Measurements from ENCODE around the gene JPT2. TPM values are rescaled to one million over a fixed set of nuclear protein-coding genes. Genes with fewer than 3 reads are reported as not detected.

Gene JPT2
- total RNA-seq, 2 donors from 2014 or later, result 11.7 to 16.1 TPM

DNA sequence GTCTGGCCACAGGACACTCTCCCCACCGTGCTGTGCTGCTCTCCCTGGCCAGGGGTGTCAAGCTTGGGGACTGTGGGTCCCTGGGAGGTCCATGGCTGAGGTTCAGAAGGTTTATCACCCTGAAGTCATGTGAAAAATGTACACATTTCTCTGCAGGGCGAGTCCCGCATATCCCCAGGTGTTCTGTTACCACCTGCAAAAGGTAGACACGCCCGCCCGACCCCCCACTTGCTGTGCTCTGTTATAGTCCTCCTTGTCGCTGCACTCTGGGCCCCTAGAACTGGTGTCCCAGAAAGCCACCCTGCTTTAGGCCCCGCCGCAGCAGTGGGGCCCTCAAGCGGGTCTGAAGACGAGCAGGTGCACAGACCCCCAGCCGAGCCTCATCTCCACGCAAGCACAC lies 11.8 kb downstream of the JPT2 start:
- no peaks in the 10 kb centered on the region for H3K9me3 ChIP-seq
- TF ChIP-seq, protein P1, sequence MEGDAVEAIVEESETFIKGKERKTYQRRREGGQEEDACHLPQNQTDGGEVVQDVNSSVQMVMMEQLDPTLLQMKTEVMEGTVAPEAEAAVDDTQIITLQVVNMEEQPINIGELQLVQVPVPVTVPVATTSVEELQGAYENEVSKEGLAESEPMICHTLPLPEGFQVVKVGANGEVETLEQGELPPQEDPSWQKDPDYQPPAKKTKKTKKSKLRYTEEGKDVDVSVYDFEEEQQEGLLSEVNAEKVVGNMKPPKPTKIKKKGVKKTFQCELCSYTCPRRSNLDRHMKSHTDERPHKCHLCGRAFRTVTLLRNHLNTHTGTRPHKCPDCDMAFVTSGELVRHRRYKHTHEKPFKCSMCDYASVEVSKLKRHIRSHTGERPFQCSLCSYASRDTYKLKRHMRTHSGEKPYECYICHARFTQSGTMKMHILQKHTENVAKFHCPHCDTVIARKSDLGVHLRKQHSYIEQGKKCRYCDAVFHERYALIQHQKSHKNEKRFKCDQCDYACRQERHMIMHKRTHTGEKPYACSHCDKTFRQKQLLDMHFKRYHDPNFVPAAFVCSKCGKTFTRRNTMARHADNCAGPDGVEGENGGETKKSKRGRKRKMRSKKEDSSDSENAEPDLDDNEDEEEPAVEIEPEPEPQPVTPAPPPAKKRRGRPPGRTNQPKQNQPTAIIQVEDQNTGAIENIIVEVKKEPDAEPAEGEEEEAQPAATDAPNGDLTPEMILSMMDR (IDR thresholded peaks at IDR 0.05), result no peak

DNA sequence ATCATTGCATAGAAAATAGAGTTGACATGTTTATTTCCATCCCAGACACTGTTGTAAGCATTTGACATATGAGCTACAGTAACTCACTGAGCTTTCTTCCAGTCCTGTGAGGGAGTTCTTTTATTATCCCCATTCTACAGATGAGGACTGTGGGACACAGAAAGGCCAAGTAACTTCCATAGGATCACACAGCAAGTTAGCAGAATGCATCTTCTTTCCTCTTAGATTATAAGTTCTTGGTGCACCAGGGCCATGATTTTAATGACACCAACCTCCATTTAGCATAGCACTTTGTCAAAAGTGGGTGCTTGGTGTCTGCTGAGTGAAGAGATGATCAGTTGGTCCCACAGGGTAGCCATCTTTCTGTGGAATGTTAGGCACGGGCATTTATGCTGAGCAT lies 12.7 kb downstream of the JPT2 start:
- no peak overlapping the region for H3K27ac ChIP-seq
- H3K9me3 ChIP-seq, result no peaks in the 10 kb centered on the region
- H3K4me1 ChIP-seq, result peaks cover 0 to 9% of the 10 kb centered on the region in 2 donors
- TF ChIP-seq, protein P1 (IDR thresholded peaks at IDR 0.05), result no peak
- H3K27me3 ChIP-seq, result no peaks in the 10 kb centered on the region
- H3K36me3 ChIP-seq, result no peaks in the 10 kb centered on the region
- no peak overlapping the region for H3K4me3 ChIP-seq
- DNase-seq (ENCODE audit: low spot score), result no peak

More for the DNA sequence above, 11.8 kb downstream of the JPT2 start:
- peaks cover 0 to 9% of the 10 kb centered on the region in 2 donors for H3K4me1 ChIP-seq
- H3K27ac ChIP-seq, result no peak overlapping the region
- no peaks in the 10 kb centered on the region for H3K36me3 ChIP-seq
- no peak overlapping the region for H3K4me3 ChIP-seq
- DNase-seq (ENCODE audit: low spot score), result no peak
- H3K27me3 ChIP-seq, result no peaks in the 10 kb centered on the region

DNA sequence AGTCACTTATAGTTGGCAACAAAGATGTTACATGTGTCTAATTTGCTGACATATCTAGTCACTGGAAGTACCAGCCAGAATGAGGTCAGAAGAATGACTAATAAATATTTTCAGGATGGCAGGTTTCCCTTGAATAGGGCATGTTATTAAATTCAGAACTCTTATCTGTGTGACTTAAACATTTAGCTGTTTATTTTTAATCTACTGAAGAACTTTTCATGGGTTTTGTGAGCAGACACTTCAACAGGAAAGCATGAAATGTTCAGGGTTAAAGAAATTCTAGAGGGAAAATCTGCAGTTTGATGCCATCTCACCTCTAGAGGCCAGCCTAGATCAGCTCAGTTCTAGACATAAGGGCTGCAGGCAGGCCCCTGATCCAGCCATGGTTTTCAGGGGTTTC lies 13.2 kb downstream of the JPT2 start:
- no peaks in the 10 kb centered on the region for H3K9me3 ChIP-seq
- H3K4me1 ChIP-seq, result peaks cover 0 to 9% of the 10 kb centered on the region in 2 donors
- no peak for DNase-seq (ENCODE audit: low spot score)
- H3K36me3 ChIP-seq, result no peaks in the 10 kb centered on the region
- no peaks in the 10 kb centered on the region for H3K27me3 ChIP-seq
- TF ChIP-seq, protein P1 (IDR thresholded peaks at IDR 0.05), result no peak
- no peak overlapping the region for H3K4me3 ChIP-seq
- no peak overlapping the region for H3K27ac ChIP-seq

DNA sequence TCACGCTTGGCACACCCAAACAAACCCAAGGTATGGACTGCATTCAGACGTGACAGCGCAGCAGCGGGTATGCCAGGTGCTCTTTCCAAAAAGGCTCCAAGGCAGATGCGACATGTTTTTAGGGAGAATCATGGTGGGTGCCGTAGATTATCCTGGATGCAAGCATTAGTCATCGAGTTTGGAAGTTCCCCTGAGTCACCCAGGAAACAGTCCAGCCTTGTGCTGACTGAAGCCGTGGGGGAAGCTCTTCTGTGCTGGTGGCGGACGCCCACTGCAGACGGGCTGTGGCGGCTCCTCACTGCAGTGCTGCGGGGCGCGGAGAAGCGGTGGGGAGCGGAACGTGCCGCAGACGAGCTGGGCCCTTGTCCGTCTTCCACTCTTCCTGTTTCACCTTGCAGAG lies 13.9 kb downstream of the JPT2 start:
- Histone ChIP-seq H3K36me3 (no peaks in the 10 kb centered on the region), H3K4me3 (no peak overlapping the region), H3K4me1 (peaks cover 0 to 9% of the 10 kb centered on the region in 2 donors), H3K27ac (no peak overlapping the region), H3K9me3 (no peaks in the 10 kb centered on the region), H3K27me3 (no peaks in the 10 kb centered on the region)
- TF ChIP-seq, protein P1 (IDR thresholded peaks at IDR 0.05), result no peak
- no peak for DNase-seq (ENCODE audit: low spot score)

DNA sequence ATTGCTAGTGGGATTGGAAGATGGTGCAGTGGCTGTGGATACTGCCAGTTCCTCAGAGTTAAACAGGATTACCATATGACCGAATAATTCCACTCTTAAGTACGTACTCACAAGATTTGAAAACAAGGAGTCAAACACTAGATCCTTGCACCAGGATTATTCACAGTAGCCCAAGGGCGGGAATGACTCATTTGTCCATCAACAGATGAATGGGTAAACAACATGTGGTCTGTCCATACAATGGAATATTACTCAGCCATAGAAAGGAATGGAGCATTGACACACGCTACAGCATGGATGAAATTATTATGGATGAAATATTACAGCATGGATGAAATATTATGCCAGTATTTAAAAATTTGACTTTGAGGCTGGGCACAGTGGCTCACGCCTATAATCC lies 18.8 kb downstream of the JPT2 start:
- TF ChIP-seq, protein P1 (IDR thresholded peaks at IDR 0.05), result no peak
- DNase-seq (ENCODE audit: low spot score), result no peak
- H3K36me3 ChIP-seq, result no peaks in the 10 kb centered on the region

DNA sequence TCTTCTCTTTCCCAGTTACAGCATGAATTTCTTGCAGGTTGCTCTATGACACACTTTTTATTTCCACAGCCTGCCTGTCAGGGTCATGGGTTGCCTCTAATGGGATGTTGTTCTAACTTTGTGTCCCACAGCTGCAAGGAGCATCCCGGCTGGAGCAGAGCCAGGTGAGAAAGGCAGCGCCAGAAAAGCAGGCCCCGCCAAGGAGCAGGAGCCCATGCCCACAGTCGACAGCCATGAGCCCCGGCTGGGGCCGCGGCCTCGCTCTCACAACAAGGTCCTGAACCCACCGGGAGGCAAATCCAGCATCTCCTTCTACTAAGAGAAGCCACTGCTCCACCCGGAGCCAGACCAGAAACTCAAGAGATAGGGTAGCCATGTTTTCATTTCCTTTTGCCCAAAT lies 20.6 kb downstream of the JPT2 start:
- no peaks in the 10 kb centered on the region for H3K9me3 ChIP-seq
- no peaks in the 10 kb centered on the region for H3K4me1 ChIP-seq
- no peak for DNase-seq (ENCODE audit: low spot score)
- no peak overlapping the region for H3K27ac ChIP-seq
- TF ChIP-seq, protein P1 (IDR thresholded peaks at IDR 0.05), result no peak
- no peak overlapping the region for H3K4me3 ChIP-seq
- no peaks in the 10 kb centered on the region for H3K36me3 ChIP-seq
- H3K27me3 ChIP-seq, result no peaks in the 10 kb centered on the region

More for the DNA sequence above, 18.8 kb downstream of the JPT2 start:
- Histone ChIP-seq H3K9me3 (no peaks in the 10 kb centered on the region), H3K4me1 (peaks cover 0 to under 1% of the 10 kb centered on the region in 2 donors), H3K4me3 (no peak overlapping the region), H3K27ac (no peak overlapping the region), H3K27me3 (no peaks in the 10 kb centered on the region)
